GM21526 (cell line): ENCODE measurements around the gene CNN1.

ENCODE experiments used
- ATAC-seq: cut with Tn5 transposase; IDR thresholded peaks from one replicate; pipeline ENCODE4 v1.9.1; 2021; ENCODE audit warnings: moderate library complexity; ENCODE audit not compliant: unreplicated experiment, low FRiP score

The CNN1 gene

DNA sequence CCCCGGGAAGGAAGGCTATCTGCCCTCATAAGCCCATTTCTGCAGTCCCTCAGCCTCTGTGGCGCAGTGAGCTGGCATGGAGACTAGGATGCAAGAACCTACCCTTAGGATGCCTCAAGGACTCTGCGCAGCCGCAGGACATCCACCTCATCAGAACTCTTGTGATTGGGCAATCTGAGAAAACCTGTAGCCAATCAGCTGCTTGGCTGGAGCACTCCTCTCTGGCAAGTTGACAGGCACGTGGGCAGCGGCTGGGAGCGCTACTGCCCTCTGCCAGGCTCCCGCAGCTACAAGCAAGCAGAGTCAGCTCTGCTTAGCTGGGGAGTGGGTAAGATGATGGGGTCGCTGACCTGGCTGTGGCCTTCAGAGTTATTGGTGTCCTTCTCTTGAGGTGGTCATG lies 8.2 kb upstream of the CNN1 start:
- ATAC-seq: no peak

DNA sequence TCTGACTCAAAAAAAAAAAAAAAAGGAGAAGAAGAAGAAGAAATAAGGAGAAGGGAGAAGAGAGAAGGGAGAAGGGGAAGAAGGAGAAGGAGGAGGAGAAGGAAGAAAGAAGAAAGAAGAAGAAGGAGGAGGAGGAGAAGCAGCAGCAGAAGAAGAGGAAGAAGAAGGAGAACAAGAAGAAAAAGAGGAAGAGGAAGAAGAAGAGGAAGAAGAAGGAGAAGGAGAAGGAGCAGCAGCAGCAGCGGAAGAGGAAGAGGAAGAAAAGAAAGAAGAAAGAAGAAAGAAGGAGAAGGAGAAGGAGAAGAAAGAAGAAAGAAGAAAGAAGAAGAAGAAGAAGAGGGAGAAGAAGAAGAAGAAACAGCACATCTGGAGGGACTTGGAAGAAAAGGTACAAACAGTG lies 4.1 kb upstream of the CNN1 start:
- no peak for ATAC-seq

DNA sequence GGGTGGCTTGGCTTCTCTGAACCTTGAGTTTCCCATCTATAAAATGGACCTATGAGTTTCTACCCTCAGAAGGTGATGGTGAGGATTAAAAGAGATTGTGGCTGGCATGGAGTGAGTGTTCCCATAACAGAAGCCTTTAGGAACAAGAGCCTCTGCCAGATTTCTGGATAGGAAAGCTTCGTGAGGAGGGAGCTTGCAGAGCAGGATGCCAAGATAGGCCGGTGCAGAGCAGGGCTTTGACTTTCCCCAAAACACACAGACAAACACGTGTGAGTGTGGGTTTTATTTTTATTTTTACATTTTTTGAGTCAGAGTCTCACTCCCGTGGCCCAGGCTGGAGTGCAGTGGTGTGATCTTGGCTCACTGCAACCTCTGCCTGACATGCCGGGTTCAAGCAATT lies 3.7 kb upstream of the CNN1 start:
- no peak for ATAC-seq

DNA sequence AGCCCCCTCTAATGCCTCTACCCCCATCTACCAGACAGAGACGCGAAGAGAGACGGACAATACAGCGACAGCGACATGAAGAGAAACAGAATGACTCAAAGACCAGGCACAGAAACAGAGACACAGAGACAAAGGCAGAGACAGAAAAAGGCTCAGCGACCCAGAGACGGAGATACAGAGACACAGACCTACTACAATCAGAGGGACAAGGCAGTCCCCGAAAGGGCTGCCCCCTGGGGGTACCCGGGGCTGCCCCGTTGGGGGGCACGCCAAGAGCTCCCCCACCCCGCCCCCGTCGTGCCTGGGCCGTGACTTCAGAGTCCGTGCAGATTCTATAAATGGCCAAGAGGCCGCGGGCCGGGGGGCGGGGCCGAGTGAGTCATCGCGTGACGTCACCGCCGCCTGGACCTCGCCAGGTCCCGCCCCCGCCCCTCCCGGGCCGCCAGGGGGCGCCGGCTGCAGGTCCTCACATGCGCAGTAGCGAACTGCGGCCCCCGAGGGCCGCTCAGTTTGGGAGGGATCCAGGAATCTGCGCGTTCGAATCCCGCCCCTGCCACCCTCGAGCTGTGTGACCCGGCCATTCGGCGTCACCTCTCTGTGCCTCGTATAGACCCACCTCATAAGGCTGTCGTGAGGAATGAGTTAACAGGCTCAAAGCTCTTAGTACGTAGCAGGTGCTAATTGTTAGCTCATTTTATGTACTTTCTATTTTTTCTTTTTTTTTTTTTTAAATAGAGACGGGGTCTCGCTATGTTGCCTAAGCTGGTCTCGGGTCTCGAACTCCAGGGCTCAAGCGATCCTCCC lies 2.7 kb upstream of the CNN1 start:
- ATAC-seq: peak; percentile 59

DNA sequence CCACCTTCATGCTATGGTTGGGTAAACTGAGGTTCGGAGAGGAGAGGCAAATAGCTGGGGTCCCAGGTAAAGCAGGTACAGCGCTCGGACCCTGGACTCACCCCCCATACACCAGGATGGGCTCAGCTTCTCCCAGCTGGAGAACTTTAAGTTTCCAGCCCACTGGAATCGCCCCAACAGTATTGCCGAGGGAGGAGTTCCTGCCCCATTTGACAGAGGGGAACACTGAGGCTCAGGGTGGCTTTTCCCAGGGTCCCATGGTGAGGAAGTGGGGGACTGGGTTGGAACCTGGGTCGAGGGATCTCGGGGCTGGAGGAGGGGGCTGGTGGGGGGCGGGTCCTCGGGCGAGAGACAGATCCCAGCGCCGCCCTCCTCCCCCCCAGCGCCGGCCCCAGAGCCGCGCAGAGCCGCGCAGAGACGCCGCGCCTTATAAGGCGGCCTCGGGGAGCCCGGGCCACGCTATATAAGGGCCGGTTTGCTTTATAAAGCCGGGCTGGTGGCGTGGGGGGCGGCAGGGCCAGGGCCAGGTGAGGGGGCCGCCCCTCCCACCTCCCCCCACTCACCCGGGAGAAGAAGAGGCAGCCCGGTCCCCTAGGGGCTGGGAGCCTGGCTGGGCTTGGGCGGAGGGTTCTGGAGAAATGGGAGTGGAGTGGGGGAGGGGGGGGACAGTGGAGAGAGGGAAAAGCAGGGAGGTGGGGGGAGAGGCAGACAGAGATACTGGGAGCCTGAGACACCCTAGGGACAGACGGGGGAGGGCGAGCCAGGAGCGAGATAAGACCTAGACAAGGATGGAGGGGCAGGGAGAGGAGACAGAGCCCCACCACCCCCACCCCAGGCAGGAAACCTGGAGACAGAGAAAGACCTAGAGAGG lies 1.1 kb downstream of the CNN1 start:
- ATAC-seq: no peak

DNA sequence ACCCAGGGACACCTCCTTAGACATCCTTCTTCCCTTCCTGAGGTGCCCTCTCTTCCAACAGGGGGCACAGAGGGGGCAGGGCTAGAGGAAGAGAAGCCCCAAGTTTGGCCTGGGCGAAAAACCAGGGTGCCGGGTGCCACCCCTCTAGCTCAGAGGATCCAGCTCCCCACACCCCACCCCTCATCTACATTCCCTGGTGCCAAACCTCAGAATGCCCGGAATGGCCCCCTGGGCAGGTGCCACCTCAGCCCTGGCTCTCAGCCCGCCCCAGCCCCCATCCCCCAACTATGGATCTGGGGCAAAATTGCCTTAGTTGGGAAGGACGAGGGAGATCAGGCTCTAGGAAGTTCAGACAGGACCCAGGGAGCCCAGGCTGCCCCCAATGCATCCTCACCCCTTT lies 2.0 kb downstream of the CNN1 start:
- no peak for ATAC-seq

DNA sequence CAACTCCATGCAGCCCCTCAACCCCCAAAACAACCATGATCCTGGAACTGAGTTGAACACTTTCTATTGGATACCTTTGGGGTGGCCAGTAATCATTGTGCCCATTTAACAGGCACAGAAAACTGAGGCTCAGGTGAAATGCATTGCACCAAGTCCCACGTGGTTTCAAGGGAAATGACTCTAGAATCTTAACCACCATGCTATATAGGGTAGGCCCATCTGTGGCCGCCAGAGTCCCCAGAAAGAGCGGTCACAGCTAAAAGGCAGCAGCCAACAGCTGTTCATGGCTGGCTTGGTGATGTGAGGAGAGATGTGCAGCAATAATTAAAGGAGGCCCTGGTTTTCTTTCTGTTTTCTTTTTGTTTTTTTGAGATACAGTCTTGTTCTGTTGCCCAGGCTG lies 2.6 kb downstream of the CNN1 start:
- no peak for ATAC-seq

DNA sequence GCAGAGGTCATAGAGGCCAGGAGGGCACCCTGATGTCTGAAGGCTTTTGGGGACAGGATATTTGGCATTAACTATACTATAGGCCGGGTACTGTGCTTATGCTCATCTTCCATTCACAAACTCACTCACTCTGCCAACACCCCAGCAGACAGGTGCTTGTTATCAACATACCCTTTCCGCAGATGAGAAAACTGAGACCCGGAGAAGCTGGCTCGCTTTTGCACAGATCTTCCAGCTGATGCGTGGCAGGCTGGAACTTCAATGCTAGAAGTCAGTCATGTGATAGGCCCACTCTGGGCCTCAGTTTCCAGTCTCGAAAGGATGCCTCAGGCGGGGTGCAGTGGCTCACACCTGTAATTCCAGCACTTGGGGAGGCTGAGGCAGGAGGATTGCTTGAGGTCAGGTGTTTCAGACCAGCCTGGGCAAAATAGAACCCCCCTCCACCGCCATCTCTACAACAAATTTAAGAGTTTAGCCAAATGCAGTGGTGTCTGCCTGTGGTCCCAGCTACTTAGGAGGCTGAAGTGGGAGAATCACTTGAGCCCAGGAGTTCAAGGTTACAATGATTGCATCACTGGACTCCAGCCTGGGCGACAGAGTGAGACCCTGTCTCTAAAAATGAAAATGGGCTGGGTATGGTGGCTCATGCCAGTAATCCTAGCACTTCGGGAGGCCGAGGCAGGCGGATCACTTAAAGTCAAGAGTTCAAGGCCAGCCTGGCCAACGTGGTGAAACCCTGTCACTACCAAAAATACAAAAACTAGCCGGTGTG lies 9.5 kb downstream of the CNN1 start:
- no peak for ATAC-seq

DNA sequence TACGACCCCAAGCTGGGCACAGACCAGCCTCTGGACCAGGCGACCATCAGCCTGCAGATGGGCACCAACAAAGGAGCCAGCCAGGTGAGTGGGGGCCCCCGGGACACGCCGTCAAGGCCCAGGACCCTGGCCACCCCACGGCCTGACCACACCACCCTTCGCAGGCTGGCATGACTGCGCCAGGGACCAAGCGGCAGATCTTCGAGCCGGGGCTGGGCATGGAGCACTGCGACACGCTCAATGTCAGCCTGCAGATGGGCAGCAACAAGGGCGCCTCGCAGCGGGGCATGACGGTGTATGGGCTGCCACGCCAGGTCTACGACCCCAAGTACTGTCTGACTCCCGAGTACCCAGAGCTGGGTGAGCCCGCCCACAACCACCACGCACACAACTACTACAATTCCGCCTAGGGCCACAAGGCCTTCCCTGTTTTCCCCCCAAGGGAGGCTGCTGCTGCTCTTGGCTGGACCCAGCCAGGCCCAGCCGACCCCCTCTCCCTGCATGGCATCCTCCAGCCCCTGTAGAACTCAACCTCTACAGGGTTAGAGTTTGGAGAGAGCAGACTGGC lies 10.8 kb downstream of the CNN1 start:
- ATAC-seq: no peak

DNA sequence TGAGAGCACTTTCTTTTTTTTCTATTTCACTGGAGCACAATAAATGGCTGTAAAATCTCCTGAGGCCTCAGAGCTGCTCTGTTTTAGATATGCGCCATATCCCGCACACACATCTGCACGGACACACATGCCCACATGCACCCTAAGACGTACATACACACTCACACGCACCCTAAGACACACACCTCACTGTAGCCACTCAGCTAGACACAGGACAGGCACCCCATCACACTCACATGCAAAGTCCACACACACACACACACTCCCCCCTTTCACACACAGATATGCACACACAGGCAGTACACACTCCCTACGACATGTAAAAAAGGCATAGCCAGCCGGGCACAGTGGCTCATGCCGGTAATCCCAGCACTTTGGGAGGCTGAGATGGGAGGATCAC lies 11.6 kb downstream of the CNN1 start:
- no peak for ATAC-seq

DNA sequence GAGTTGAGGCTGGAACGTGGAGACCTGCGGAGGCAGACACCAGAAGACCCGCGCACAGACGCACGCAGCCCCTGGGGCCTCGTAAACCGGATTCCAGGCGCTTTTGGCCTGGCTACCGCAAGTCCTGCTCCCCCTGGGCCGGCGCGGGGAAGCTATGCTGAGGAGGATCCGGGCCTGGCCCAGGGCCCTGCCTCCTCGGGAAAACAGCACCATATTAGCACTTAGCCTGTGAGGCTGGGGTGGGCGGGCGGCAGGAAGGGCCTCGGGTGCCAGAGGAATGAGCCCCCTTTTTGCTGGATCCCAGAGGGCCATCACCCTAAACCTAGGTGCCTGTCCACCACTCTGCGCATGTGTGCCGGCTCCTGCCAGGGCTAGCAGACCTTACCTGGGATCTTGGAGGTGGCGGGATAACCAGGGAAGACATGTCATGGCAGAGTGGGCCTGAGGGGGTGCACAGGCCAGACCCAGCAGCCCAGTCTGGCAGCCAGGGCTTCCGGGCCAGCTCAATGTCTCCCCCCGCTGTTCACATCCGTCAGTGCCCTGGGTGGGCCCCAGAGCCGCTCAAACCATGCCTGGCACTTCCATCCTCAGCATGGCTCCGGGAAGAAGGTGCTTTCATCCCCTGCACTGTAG lies 13.1 kb downstream of the CNN1 start:
- ATAC-seq: no peak

DNA sequence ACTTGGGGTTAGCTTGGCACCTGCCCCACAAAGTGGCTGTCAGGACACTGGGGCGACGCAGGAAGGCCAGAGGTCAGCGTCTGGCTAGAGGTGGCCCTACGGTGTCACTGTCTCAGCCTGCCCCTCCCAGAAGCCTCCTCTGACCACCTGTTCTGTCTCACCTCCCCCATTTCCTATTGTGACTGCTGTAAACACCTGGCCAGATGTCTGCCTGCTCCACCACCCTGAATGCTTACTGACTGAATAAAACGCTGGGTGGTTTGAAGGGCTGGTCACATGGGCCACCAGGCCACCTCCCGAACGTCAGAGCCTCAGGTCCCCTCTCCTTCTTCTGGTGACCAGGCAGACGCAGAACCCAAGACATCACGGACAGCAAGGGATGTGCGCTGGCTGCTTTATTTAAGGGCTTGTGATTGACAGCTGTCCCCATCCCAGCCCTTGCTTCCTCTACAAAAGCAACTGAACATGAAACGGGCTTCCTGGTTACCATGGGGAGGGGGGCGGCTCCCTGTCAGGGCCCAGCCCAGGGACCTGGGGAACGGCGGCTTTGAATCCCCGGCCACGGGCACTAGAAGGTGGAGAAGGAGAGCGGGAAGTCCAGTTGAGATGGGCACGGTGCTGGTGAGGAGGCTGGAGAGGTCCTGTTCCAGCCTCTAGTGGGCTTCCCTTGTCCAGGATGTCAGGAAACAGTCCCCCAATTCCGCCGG lies 14.2 kb downstream of the CNN1 start:
- ATAC-seq: no peak

DNA sequence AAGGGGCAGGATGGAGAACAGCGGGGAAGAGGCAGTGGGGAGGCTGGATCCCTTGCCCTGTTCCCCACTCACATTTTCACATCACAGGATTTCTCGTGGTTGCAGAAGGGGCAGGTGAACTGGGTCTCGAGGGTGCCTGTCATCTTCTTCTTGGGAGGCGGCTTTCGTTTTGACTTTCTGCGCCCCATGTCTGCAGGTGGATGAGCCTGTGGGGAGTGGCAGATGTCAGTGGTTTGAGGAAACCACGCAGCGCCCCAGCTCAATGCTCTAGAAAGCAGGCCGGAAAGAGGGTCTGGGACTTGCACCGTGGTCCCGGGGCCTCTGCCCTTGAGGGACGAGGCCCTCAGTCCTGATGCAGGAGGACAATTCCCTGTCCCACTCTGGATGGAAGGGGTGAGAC lies 15.5 kb downstream of the CNN1 start:
- no peak for ATAC-seq

DNA sequence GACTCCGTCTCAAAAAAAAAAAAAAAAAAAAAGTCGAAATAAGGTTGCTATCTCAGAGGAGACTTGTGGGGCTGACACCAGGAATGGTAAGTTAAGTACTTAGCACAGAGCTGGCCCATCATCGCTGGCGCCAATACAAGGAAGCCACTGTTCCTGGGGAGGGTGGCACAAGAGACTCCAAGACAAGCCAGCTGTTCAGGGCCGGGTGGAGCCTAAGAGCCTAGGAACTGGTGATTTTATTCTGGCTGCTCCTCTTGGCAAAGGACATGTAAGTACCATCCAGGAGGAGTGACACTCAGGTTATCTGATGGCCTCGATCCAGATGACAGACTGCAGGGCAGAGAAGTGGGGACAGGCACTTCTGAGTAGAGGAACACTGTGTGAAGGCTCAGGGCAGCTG lies 16.6 kb downstream of the CNN1 start:
- no peak for ATAC-seq

DNA sequence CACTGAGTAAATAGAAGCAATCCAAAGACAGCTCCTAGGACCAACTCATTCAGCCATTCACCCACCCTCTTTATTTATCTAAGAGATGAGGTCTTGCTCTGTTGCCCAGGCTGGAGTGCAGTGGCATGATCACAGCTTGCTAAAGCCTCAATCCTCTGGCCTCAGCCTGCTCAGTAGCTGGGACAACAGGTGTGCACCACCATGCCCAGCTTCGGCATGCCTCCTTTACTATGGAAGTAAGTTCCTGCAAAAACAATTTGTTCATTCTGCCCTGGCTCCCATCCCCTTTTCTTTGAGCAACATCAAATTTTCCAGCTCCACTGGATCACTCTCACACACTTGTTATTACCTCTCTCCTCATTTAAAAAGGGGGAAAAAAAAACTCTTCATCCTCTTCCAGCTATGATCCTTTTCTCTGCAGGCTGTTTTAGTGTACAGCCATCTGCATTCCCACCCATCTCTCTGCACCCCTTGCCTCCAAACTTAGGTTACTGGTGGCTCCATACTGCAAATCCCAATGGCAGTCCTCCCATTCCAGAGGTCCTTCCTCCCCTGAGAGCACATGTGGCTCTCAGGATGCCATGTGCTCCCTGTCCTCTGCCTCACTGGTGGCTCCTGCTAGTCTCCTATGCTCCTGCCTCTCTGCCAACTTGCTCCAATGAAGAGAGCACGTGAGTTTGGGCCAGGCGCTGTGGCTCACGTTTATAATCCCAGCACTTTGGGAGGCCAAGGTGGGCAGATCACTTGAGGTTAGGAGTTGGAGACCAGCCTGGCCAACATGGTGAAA lies 18.2 kb downstream of the CNN1 start:
- ATAC-seq: no peak

DNA sequence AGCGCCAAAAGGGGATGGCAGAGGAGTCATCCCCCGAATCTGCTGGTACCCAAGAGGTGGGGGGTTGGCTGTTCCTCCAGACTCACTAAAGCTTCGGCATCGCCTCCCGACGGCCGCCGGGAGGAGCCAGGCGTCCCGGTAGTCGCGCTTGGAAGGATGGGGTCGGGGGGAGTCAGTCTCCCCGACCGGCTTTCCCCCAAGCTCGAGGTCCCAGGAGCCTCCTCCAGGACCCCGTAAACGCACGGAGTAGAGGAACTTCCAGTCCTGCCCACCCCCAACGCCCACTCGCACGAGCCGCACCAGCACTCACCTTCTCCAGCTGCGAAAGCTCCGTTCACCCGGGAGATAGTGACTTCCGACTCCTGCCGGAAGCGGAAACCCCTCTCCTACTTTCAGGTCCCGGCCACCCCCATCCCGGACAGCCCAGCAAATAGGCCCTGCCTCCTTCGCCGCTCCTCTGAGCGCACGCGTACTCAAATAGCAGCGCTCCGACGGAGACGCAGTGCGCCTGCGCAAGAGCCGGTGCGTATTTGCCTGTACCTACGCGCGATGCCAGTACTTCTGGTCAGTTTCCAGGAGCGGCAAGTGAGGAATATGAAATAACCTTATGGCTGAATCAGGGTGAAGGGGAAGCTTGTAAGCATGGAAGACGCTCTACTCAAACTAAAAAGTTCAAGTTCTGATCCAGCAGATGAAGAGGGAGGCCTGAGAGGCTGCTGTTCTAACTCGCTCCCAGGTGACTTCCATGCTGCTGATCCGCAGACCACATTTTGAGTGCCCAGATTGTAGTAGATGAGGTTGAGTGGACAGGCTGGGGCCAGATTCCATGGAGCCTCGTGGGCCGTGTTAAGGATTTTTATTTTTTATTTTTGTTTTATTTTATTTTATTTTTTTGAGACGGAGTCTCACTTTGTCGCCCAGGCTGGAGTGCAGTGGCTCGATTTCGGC lies 20.5 kb downstream of the CNN1 start, which contains the start of gene ELOF1:
TSS of gene ELOF1 (minus strand) at position 350 of the 948 bp plus-strand sequence. CDS start 4,883 bp downstream, outside the sequence.
- ATAC-seq: peak; percentile 62

DNA sequence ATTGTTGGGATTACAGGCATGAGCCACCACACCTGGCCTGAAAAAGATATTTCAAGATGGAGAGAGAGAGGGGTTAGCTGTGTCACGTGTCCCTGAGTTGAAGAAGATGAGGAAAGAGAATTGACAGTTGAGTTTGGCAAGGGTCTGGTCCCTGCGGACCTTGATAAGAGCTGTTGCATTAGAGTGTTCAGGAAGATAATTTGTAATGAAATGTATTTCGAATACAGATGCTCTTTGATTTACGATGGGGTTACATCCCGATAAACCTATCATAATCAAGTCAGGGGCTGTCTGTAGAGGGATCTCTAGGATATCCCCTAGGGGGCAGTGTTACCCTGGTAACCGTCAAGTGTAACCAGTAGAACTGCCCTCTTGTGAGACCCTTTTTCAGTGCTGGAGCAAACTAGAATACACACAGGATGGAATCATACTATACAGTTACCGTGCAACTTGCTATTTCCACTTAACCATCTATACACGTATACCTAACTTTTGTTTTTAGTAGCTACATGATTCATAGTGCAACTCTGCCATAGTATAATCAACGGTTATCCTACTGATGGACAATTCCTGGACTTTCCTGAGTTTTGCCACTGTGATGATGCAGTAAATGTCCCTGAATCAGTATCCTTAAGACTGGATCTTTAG lies 21.9 kb downstream of the CNN1 start:
- no peak for ATAC-seq
